NT2/D1 (cell line): Measurements from ENCODE around the gene EIF4E2.

Source experiments
- SUZ12 ChIP-seq: IDR thresholded peaks from 2 replicates; pipeline ENCODE4 v1.6.1; 2011; ENCODE audit not compliant: insufficient read length, insufficient read depth; ENCODE audit errors: extremely low read depth
- YY1 ChIP-seq: IDR thresholded peaks from 2 replicates; pipeline ENCODE4 v1.6.1; 2011; ENCODE audit not compliant: insufficient read length, insufficient read depth
- ZNF274 ChIP-seq: IDR thresholded peaks from 2 replicates; pipeline ENCODE4 v1.6.1; 2011; ENCODE audit warnings: mild to moderate bottlenecking, low read depth, low read length

- TF ChIP-seq YY1 (no peak), ZNF274 (no peak), SUZ12 (no peak)
These were observed 37.1 kb upstream of the EIF4E2 start for GRCh38 chr2:232513353-232513752.
